Hepatocyte (in vitro differentiated cells): ENCODE measurements around the gene PRPS2.

Experiments used
- CTCF ChIP-seq: fragments of 200-600 bp; sonication (generic); IDR thresholded peaks from 2 replicates; pipeline ENCODE4 v1.5.1; 2016; ENCODE audit warnings: antibody characterized with exemption, mild to moderate bottlenecking; ENCODE audit not compliant: poor library complexity
- EZH2 ChIP-seq: fragments of 200-600 bp; sonication (generic); IDR thresholded peaks from 2 replicates; pipeline ENCODE4 v1.6.1; 2016; ENCODE audit warnings: antibody characterized with exemption, mild to moderate bottlenecking, borderline replicate concordance
- EZH2phosphoT487 ChIP-seq: fragments of 200-600 bp; sonication (generic); IDR thresholded peaks from one replicate; pipeline ENCODE4 v1.6.1; 2018; ENCODE audit warnings: antibody characterized with exemption, mild to moderate bottlenecking, low read depth, moderate library complexity; ENCODE audit not compliant: unreplicated experiment, severe bottlenecking

GRCh38 chrX:12865359-12865758 is 74.1 kb downstream of the PRPS2 start:
- TF ChIP-seq CTCF (no peak), EZH2 (no peak), EZH2phosphoT487 (no peak)
